ENCODE data around the gene ERICH2.

Gene ERICH2

DNA sequence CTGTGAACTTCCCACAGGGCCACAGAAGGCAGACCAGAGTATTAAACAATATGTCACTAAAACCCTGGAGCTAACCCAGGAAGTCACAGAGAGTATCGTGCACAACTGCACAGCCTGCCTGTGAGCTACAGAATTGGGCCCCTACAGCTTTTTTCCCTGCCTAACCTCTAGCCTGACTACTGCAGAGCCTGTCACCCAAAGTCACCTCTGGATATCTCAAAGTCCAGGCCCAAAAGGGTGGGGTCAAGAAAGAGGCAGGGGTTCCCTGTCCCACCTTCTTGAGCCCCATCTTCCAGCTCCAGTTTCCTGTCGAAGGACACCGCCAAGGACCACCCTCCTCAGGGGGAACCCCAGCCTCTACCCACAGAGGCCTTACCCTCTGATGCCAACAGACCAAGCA is 60.0 kb downstream of the ERICH2 start (continued):
- TF ChIP-seq, protein P1, sequence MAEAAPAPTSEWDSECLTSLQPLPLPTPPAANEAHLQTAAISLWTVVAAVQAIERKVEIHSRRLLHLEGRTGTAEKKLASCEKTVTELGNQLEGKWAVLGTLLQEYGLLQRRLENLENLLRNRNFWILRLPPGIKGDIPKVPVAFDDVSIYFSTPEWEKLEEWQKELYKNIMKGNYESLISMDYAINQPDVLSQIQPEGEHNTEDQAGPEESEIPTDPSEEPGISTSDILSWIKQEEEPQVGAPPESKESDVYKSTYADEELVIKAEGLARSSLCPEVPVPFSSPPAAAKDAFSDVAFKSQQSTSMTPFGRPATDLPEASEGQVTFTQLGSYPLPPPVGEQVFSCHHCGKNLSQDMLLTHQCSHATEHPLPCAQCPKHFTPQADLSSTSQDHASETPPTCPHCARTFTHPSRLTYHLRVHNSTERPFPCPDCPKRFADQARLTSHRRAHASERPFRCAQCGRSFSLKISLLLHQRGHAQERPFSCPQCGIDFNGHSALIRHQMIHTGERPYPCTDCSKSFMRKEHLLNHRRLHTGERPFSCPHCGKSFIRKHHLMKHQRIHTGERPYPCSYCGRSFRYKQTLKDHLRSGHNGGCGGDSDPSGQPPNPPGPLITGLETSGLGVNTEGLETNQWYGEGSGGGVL (tag by site-specific recombination; IDR thresholded peaks at IDR 0.05) = no peak

DNA sequence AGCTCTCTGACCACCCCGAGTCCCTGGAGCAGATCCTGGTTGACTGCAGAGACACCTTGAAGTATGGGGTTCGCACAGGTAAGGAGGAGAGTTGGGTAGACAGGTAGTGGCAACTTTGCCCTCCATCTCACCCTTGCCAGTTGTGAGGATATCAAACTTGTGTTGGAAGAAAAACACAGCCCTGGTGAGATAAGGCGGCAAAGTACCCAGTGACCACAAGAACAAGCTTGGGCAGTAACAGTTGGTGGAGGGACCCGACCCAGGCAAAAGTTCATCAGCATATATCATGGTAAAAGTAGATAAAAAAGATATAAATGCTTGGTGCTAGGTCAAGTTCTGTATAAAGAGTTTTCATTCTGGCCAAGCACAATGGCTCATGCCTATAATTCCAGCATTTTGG is 60.9 kb downstream of the ERICH2 start:
- ChIA-PET CTCF (interaction anchor here (0.6 kb wide), 1 partner anchor 920 kb away, joined by 3 read pairs; no protein-coding TSS in a partner anchor), POLR2A (no interaction called here)
- no peaks in the 10 kb centered on the region for H3K4me1 ChIP-seq (ENCODE audit: control insufficient read depth, insufficient read depth, low read length)
- no peak overlapping the region for H3K27ac ChIP-seq (ENCODE audit: extremely low read depth, low read depth, low read length)
- no peak overlapping the region for H3K4me3 ChIP-seq (ENCODE audit: low read depth, low read length)
- no peak for TF ChIP-seq ZNF341 (tag by site-specific recombination; IDR thresholded peaks at IDR 0.05; ENCODE audit: low read depth)
- TF ChIP-seq, protein P2, sequence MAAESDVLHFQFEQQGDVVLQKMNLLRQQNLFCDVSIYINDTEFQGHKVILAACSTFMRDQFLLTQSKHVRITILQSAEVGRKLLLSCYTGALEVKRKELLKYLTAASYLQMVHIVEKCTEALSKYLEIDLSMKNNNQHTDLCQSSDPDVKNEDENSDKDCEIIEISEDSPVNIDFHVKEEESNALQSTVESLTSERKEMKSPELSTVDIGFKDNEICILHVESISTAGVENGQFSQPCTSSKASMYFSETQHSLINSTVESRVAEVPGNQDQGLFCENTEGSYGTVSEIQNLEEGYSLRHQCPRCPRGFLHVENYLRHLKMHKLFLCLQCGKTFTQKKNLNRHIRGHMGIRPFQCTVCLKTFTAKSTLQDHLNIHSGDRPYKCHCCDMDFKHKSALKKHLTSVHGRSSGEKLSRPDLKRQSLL (tag by site-specific recombination; IDR thresholded peaks at IDR 0.05) = no peak
- TF ChIP-seq YY1 (tag by site-specific recombination; IDR thresholded peaks at IDR 0.05) = no peak
- TF ChIP-seq KLF16 (tag by site-specific recombination; IDR thresholded peaks at IDR 0.05) = no peak
- no peak for TF ChIP-seq TCF7L2 (IDR thresholded peaks at IDR 0.05; ENCODE audit: borderline replicate concordance, low read depth, low read length)
- no peak for TF ChIP-seq ZNF843 (tag by site-specific recombination; IDR thresholded peaks at IDR 0.05)
- peaks cover 5 to 23% of the 10 kb centered on the region in 2 experiments for H3K36me3 ChIP-seq (ENCODE audit: control insufficient read depth in 2 of 2, insufficient read depth in 1 of 2, low read length in 2 of 2)
- H3K9me3 ChIP-seq (ENCODE audit: control insufficient read depth, insufficient read depth, low read depth, low read length) = no peaks in the 10 kb centered on the region

DNA sequence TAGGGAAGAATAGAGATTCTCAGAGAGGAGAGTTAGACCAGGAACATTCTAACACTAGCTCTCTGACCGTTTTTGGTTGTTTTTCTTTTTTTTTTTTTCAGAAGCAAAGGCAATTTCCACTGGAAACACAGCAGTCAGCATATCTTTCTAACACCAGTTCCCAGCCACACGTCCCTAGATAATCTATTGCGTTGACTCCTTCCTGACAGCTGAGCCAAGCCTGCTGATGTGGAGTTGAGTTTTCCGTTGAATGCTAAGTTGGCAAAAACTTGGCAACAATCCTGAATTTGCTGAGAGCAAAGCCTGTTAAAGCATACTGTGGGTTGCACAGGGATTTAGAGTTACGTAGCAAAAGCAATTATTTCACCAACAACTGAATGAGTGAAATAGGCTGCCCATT is 65.8 kb downstream of the ERICH2 start:
- TF ChIP-seq ZBTB1 (tag by site-specific recombination; IDR thresholded peaks at IDR 0.05) (no peak), ZNF37A (tag by site-specific recombination; IDR thresholded peaks at IDR 0.05) (no peak), ZBTB21 (tag by site-specific recombination; IDR thresholded peaks at IDR 0.05) (no peak), ZNF624 (tag by site-specific recombination; IDR thresholded peaks at IDR 0.05) (no peak)
- TF ChIP-seq, protein P3, sequence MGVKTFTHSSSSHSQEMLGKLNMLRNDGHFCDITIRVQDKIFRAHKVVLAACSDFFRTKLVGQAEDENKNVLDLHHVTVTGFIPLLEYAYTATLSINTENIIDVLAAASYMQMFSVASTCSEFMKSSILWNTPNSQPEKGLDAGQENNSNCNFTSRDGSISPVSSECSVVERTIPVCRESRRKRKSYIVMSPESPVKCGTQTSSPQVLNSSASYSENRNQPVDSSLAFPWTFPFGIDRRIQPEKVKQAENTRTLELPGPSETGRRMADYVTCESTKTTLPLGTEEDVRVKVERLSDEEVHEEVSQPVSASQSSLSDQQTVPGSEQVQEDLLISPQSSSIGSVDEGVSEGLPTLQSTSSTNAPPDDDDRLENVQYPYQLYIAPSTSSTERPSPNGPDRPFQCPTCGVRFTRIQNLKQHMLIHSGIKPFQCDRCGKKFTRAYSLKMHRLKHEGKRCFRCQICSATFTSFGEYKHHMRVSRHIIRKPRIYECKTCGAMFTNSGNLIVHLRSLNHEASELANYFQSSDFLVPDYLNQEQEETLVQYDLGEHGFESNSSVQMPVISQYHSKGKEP (tag by site-specific recombination; IDR thresholded peaks at IDR 0.05) = no peak
- TF ChIP-seq, protein P4, sequence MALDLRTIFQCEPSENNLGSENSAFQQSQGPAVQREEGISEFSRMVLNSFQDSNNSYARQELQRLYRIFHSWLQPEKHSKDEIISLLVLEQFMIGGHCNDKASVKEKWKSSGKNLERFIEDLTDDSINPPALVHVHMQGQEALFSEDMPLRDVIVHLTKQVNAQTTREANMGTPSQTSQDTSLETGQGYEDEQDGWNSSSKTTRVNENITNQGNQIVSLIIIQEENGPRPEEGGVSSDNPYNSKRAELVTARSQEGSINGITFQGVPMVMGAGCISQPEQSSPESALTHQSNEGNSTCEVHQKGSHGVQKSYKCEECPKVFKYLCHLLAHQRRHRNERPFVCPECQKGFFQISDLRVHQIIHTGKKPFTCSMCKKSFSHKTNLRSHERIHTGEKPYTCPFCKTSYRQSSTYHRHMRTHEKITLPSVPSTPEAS (tag by site-specific recombination; IDR thresholded peaks at IDR 0.05) = no peak
- TF ChIP-seq, protein P5, sequence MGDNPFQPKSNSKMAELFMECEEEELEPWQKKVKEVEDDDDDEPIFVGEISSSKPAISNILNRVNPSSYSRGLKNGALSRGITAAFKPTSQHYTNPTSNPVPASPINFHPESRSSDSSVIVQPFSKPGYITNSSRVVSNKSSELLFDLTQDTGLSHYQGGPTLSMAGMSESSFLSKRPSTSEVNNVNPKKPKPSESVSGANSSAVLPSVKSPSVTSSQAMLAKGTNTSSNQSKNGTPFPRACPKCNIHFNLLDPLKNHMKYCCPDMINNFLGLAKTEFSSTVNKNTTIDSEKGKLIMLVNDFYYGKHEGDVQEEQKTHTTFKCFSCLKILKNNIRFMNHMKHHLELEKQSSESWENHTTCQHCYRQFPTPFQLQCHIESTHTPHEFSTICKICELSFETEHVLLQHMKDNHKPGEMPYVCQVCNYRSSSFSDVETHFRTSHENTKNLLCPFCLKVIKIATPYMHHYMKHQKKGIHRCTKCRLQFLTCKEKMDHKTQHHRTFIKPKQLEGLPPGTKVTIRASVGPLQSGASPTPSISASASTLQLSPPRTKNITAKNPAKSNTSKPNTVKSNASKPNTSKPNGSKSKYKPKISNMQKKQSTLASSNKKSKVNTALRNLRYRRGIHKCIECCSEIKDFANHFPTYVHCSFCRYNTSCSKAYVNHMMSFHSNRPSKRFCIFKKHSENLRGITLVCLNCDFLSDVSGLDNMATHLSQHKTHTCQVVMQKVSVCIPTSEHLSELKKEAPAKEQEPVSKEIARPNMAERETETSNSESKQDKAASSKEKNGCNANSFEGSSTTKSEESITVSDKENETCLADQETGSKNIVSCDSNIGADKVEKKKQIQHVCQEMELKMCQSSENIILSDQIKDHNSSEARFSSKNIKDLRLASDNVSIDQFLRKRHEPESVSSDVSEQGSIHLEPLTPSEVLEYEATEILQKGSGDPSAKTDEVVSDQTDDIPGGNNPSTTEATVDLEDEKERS (tag by site-specific recombination; IDR thresholded peaks at IDR 0.05) = no peak
- H3K4me1 ChIP-seq (ENCODE audit: control insufficient read depth, insufficient read depth, low read length) = no peaks in the 10 kb centered on the region
- no peak overlapping the region for H3K27ac ChIP-seq (ENCODE audit: extremely low read depth, low read depth, low read length)
- H3K9me3 ChIP-seq (ENCODE audit: control insufficient read depth, insufficient read depth, low read depth, low read length) = no peaks in the 10 kb centered on the region
- H3K36me3 ChIP-seq (ENCODE audit: control insufficient read depth in 2 of 2, insufficient read depth in 1 of 2, low read length in 2 of 2) = peaks cover 19 to 27% of the 10 kb centered on the region in 2 experiments
- no peak overlapping the region for H3K4me3 ChIP-seq (ENCODE audit: low read depth, low read length)
- ChIA-PET POLR2A (no interaction called here), CTCF (interaction anchor here (4.5 kb wide), 1 partner anchor 10 kb away, joined by 23 read pairs; no protein-coding TSS in a partner anchor)

All from HEK293 (cell line).